Tibial nerve (tissue), 4 donors: ENCODE results near the gene RIPK3.

Source experiments
- EP300 ChIP-seq, 2 donors: sonication (generic); formaldehyde crosslinking; IDR thresholded peaks; one replicate each; pipeline ENCODE4 v1.6.1; 2017; ENCODE audit warnings: antibody characterized with exemption in 2 of 2, mild to moderate bottlenecking in 1 of 2
- POLR2A ChIP-seq, 2 donors: fragments of 450-650 bp; IDR thresholded peaks; one replicate each; pipeline ENCODE4 v1.6.1; 2017; ENCODE audit warnings: antibody characterized with exemption in 2 of 2, mild to moderate bottlenecking in 2 of 2, moderate library complexity in 2 of 2
- TF ChIP-seq, protein P1 (sequence below), 5 experiments: fragments of 200-600 bp in 3 of 5; fragments of 450-650 bp in 2 of 5; sonication (generic) in 3 of 5; IDR thresholded peaks; one replicate each; pipeline ENCODE4 v1.5.1; 2016 to 2019; ENCODE audit warnings: antibody characterized with exemption in 5 of 5, mild to moderate bottlenecking in 3 of 5, moderate library complexity in 2 of 5

DNA sequence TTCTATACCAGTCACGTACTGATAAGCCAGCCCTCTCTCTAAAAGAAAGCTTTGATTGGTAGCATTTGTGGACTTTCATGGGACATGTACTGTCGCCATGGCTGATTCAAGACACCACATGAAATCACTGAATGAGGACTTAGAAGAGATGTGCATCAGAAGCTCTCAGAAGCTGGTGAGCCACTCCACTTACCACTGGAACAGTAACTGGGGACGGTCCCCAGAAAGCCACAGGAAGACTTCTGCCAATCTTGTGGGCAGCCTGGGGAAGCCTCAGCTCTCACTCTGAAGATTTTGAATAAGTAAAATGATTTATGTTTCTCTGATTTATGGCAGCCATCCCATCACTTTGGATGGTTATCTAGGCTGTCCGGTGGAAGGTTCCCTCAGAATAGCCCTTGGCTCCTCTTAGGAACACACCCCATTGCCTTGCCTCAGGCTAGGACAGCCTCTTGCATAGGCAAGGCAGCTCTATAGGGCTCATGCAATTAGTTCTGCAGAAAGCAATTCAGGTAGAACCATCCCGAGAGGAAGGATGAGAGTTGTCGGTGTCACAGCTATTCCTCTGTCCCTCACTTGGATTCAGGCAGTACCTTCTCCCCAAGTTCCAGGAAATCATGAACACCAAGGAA lies 50.0 kb downstream of the RIPK3 start:
- TF ChIP-seq, protein P1, sequence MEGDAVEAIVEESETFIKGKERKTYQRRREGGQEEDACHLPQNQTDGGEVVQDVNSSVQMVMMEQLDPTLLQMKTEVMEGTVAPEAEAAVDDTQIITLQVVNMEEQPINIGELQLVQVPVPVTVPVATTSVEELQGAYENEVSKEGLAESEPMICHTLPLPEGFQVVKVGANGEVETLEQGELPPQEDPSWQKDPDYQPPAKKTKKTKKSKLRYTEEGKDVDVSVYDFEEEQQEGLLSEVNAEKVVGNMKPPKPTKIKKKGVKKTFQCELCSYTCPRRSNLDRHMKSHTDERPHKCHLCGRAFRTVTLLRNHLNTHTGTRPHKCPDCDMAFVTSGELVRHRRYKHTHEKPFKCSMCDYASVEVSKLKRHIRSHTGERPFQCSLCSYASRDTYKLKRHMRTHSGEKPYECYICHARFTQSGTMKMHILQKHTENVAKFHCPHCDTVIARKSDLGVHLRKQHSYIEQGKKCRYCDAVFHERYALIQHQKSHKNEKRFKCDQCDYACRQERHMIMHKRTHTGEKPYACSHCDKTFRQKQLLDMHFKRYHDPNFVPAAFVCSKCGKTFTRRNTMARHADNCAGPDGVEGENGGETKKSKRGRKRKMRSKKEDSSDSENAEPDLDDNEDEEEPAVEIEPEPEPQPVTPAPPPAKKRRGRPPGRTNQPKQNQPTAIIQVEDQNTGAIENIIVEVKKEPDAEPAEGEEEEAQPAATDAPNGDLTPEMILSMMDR (IDR thresholded peaks at IDR 0.05), result no peak
- TF ChIP-seq POLR2A (IDR thresholded peaks at IDR 0.05) (no peak), EP300 (IDR thresholded peaks at IDR 0.05) (no peak)
